ENCODE data around the gene TBL1X. TPM values are rescaled to one million over a fixed set of nuclear protein-coding genes. Genes with fewer than 3 reads are reported as not detected.

Gene TBL1X
- total and polyA plus RNA-seq, 2 experiments from 2014 or later = 8.7 to 26.9 TPM

DNA sequence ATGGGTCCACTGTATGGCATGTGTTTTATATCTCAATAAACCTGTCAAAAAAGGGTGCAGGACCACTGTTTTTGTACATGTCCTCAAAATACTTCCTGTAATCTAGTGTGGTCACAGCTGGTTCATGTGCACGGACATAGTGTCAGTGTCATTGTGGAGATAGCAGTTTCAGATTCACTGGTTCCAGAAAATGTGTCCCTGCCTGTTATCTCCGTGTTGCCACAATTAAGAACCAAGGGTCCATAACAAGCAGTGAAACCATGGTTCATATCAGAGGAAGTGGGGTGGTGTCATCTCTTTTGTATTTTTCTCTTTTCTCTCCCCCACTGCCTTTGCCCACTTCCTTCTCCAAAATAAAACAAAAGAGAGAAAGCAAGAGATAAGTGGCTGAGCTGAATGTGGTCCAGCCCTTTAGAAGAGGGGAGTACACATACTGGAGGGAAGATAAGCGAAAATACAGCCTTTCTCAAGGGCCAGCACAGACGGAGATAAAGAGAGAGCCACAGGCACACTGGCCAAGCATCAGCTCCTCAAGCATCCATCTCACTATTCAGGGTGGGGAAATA lies 51.2 kb downstream of the TBL1X start:
- Histone ChIP-seq H3K79me2 (replicated peaks; ENCODE audit: insufficient read depth) (peaks cover 7% of the 10 kb centered on the region; the same call in 1 of the 2 replicates), H3K4me3 (no peak overlapping the region), H2AFZ (no peak overlapping the region), H3K27me3 (ENCODE audit: insufficient read depth) (no peaks in the 10 kb centered on the region), H3K27ac (ENCODE audit: low read depth) (no peak overlapping the region), H3F3A (replicated peaks; ENCODE audit: low read depth) (no peaks in the 10 kb centered on the region), H4K20me1 (replicated peaks; ENCODE audit: insufficient read depth) (no peaks in the 10 kb centered on the region), H3K36me3 (ENCODE audit: insufficient read depth) (no peaks in the 10 kb centered on the region), H3K9me2 (ENCODE audit: insufficient read depth) (no peaks in the 10 kb centered on the region), H3K4me1 (ENCODE audit: insufficient read depth) (no peaks in the 10 kb centered on the region), H3K4me2 (no peak overlapping the region)
- Mint-ChIP-seq H3K27ac (no peak overlapping the region; the same call in 1 of the 2 replicates), H3K27me3 (ENCODE audit: insufficient read depth, low read depth, poor library complexity) (no peaks in the 10 kb centered on the region), H3K9me3 (no peaks in the 10 kb centered on the region), H3K4me3 (no peak overlapping the region), H3K4me1 (peaks cover 28% of the 10 kb centered on the region), H3K36me3 (ENCODE audit: low read depth) (peaks cover 15% of the 10 kb centered on the region)
- TF ChIP-seq, protein P1, sequence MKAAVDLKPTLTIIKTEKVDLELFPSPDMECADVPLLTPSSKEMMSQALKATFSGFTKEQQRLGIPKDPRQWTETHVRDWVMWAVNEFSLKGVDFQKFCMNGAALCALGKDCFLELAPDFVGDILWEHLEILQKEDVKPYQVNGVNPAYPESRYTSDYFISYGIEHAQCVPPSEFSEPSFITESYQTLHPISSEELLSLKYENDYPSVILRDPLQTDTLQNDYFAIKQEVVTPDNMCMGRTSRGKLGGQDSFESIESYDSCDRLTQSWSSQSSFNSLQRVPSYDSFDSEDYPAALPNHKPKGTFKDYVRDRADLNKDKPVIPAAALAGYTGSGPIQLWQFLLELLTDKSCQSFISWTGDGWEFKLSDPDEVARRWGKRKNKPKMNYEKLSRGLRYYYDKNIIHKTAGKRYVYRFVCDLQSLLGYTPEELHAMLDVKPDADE (IDR thresholded peaks at IDR 0.05) = no peak
- TF ChIP-seq ZNF331 (CRISPR knock-in tag; IDR thresholded peaks at IDR 0.05; ENCODE audit: low read depth) = no peak
- TF ChIP-seq EZH2 (IDR thresholded peaks at IDR 0.05; ENCODE audit: low read depth, unreplicated experiment) = no peak
- TF ChIP-seq STAT1 (IDR thresholded peaks at IDR 0.05; ENCODE audit: unreplicated experiment) = no peak
- no peak for TF ChIP-seq ZNF462 (CRISPR knock-in tag; IDR thresholded peaks at IDR 0.05)
- TF ChIP-seq JUNB (IDR thresholded peaks at IDR 0.05; ENCODE audit: unreplicated experiment) = no peak
- no peak for ATAC-seq
- no peak for DNase-seq (ENCODE audit: low spot score)

Measured in GM23338 (cell line).